ENCODE results near the gene PNPLA7. TPM values are rescaled to one million over a fixed set of nuclear protein-coding genes. Genes with fewer than 3 reads are reported as not detected.
A peak's percentile ranks its signal among the peaks of the same experiment; 100 is the strongest.
"Not testable (repeated sequence)": the region's sequence is repeated elsewhere in the genome, so short reads cannot be mapped to it uniquely, and the experiment has no call there.

Gene PNPLA7
- polyA plus RNA-seq, 1 donor from 2014 or later, result 2.7 TPM

GRCh38 chr9:137519553-137519952 lies 30.6 kb downstream of the PNPLA7 start:
- Mint-ChIP-seq H3K27ac (no peak overlapping the region), H3K4me1 (no peaks in the 10 kb centered on the region), H3K9me3 (no peaks in the 10 kb centered on the region), H3K4me3 (no peak overlapping the region), H3K36me3 (no peaks in the 10 kb centered on the region), H3K27me3 (no peaks in the 10 kb centered on the region)

DNA sequence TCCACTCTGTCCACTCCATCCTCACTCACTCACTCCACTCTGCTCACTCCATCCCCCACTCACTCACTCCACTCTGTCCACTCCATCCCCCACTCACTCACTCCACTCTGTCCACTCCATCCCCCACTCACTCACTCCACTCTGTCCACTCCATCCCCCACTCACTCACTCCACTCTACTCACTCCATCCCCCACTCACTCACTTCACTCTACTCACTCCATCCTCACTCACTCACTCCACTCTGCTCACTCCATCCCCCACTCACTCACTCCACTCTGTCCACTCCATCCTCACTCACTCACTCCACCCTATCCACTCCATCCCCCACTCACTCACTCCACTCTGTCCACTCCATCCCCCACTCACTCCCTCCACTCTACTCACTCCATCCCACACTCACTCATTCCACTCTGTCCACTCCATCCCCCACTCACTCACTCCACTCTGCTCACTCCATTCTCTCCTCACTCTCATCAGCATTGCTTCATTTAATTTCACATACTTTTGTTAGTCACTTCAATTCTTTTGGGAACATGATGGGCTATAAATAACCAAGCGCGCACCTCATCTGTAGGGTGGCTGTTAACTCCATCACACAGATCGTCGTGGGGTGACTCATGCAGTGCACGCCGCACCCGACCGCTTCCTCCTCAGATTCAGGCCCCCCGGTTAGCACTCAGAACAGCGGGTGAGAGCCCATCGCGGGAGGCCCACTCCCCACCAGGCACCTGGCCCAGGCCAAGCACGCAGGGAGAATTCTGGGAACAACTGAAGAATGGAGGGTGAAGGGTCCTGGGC lies 31.3 kb downstream of the PNPLA7 start:
- H3K4me1 Mint-ChIP-seq, H3K27me3 Mint-ChIP-seq, H3K27ac Mint-ChIP-seq, H3K4me3 Mint-ChIP-seq, H3K36me3 Mint-ChIP-seq, H3K9me3 Mint-ChIP-seq: not testable (repeated sequence)

DNA sequence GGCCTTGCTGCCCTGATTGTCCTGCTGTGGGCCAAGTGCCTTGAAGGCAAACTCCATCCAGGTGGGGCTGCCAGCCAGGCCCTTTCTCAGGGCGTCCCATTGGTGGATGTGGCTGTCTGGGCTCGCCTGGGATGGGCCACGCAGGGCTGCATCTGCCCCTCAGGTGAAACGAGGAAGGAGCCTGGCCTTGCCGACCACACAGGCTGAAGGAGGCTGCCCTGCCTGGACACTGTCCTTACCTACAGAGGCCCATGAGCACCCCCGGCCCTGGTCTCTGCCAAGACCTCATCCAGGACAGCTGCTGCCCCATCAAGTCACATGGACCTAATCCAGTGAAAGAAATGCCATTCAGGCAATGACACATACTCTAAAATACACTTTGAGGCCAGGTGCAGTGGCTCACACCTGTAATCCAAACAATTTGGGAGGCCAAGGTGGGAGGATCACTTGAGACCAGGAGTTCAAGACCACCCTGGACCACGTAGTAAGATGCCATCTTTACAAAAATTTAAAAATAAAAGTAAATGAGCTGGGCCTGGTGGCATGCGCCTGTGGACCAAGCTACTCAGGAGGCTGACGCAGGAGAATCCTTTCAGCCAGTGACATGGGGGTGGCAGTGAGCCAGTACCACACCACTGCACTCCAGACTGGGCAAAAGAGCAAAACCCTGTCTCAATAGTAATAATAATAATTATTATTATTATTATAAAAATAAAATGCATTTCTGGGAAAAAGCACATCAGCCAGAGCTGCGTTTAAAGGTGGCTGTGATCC lies 33.9 kb downstream of the PNPLA7 start:
- Mint-ChIP-seq H3K4me1 (peaks cover 4 to 5% (median 4%) of the 10 kb centered on the region in 3 donors), H3K27me3 (no peaks in the 10 kb centered on the region), H3K36me3 (no peaks in the 10 kb centered on the region), H3K4me3 (no peak overlapping the region), H3K9me3 (no peaks in the 10 kb centered on the region), H3K27ac (no peak overlapping the region)

DNA sequence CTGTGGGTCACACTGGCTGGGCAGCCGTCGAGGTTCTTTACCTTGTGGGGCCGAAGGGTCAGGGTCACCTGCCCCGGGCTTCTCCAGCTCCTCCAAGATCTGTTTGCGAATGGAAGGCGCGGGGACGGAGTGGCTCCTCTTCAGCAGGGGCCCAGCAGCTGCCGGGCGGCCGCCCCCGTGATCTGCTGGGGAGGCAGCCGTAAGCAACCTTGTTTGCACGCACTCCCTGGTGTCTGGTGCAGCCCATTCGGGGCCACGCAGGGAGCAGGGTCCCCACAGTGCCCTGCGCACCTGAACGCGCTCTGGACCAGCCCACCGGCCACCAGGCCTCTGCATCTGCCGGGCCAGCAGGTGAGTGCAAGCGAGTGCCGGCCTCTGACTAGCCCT lies 34.9 kb downstream of the PNPLA7 start:
- no peaks in the 10 kb centered on the region for H3K27me3 Mint-ChIP-seq
- H3K4me3 Mint-ChIP-seq, result no peak overlapping the region
- H3K9me3 Mint-ChIP-seq, result no peaks in the 10 kb centered on the region
- H3K36me3 Mint-ChIP-seq, result no peaks in the 10 kb centered on the region
- H3K27ac Mint-ChIP-seq, result no peak overlapping the region
- H3K4me1 Mint-ChIP-seq, result peaks cover 4 to 5% (median 4%) of the 10 kb centered on the region in 3 donors

GRCh38 chr9:137514691-137515337 lies 35.4 kb downstream of the PNPLA7 start:
- no peaks in the 10 kb centered on the region for H3K9me3 Mint-ChIP-seq
- peaks cover 4 to 5% (median 4%) of the 10 kb centered on the region in 3 donors for H3K4me1 Mint-ChIP-seq
- peak overlapping the region in 1 of 4 donors; percentile 82 for H3K4me3 Mint-ChIP-seq
- no peak overlapping the region for H3K27ac Mint-ChIP-seq
- H3K27me3 Mint-ChIP-seq, result no peaks in the 10 kb centered on the region
- H3K36me3 Mint-ChIP-seq, result no peaks in the 10 kb centered on the region

GRCh38 chr9:137513801-137514570 lies 36.2 kb downstream of the PNPLA7 start:
- Mint-ChIP-seq H3K4me3 (peak overlapping the region; percentile 61 to 88 (median 72)), H3K27ac (peak overlapping the region in 1 of 3 donors; percentile 32)
- H3K9me3 Mint-ChIP-seq, H3K4me1 Mint-ChIP-seq, H3K36me3 Mint-ChIP-seq, H3K27me3 Mint-ChIP-seq: not testable (repeated sequence)

GRCh38 chr9:137513136-137513535 lies 37.1 kb downstream of the PNPLA7 start:
- H3K4me1 Mint-ChIP-seq, H3K27me3 Mint-ChIP-seq, H3K27ac Mint-ChIP-seq: not testable (repeated sequence)

DNA sequence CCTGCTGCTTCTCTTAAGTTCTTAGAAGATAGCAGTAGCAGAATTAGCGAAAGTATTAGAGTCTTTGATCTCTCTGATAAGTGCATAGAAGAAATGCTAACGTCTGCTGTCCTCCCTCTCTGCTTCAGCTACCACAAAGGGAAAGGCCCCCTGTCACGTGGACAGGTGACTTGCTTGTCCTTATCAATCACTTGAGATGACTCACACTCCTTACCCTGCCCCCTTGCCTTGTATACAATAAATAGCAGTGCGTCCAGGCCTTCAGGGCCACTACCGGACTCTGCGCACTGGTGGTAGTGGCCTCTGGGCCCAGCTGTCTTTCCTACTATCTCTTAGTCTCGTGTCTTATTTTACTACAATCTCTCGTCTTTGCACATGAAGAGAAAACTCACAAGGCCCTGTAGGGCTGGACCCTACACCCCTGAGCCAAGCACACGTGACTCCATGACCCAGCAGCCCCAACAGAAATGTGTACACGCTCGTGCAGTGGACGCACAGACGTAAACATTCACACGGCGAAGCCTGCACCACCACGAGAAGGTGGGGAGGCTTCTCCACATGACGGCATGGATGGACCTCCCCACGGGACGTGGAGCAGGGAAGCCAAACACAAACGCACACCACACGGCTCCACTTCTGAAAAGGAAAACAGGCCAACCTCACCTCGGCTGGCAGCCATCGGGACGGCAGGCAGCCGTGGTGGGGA lies 38.3 kb downstream of the PNPLA7 start:
- no peaks in the 10 kb centered on the region for H3K27me3 Mint-ChIP-seq
- no peak overlapping the region for H3K27ac Mint-ChIP-seq
- no peaks in the 10 kb centered on the region for H3K36me3 Mint-ChIP-seq

More at GRCh38 chr9:137513136-137513535, 37.1 kb downstream of the PNPLA7 start:
- peak overlapping the region in 2 of 4 donors; percentile 55 to 61 for H3K4me3 Mint-ChIP-seq
- H3K9me3 Mint-ChIP-seq, H3K36me3 Mint-ChIP-seq: not testable (repeated sequence)

DNA sequence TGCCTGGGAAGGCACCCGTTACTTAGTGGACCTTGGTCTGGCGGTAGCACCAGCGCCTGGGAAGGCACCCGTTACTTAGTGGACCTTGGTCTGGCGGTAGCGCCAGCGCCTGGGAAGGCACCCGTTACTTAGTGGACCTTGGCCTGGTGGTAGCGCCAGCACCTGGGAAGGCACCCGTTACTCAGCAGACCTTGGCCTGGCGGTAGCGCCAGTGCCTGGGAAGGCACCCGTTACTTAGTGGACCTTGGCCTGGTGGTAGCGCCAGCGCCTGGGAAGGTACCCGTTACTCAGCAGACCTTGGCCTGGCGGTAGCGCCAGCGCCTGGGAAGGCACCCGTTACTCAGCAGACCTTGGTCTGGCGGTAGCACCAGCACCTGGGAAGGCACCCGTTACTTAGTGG lies 39.1 kb downstream of the PNPLA7 start:
- not testable (repeated sequence) for H3K36me3 Mint-ChIP-seq, H3K27me3 Mint-ChIP-seq, H3K4me1 Mint-ChIP-seq, H3K4me3 Mint-ChIP-seq, H3K9me3 Mint-ChIP-seq, H3K27ac Mint-ChIP-seq

More for the DNA sequence above, 38.3 kb downstream of the PNPLA7 start:
- H3K9me3 Mint-ChIP-seq, result peaks cover 0 to 3% (median 0%) of the 10 kb centered on the region in 3 donors
- peaks cover 4 to 5% (median 4%) of the 10 kb centered on the region in 3 donors for H3K4me1 Mint-ChIP-seq
- no peak overlapping the region for H3K4me3 Mint-ChIP-seq

GRCh38 chr9:137509198-137509597 lies 41.0 kb downstream of the PNPLA7 start:
- H3K9me3 Mint-ChIP-seq, result peaks cover 0 to 3% (median 0%) of the 10 kb centered on the region in 3 donors
- peak overlapping the region in 1 of 3 donors; percentile 78 for H3K27ac Mint-ChIP-seq
- no peaks in the 10 kb centered on the region for H3K36me3 Mint-ChIP-seq
- H3K27me3 Mint-ChIP-seq, result no peaks in the 10 kb centered on the region
- peaks cover 4 to 5% (median 4%) of the 10 kb centered on the region in 3 donors for H3K4me1 Mint-ChIP-seq
- no peak overlapping the region for H3K4me3 Mint-ChIP-seq

- Mint-ChIP-seq H3K4me3 (no peak overlapping the region), H3K9me3 (peaks cover 0 to 6% (median 0%) of the 10 kb centered on the region in 3 donors), H3K27ac (no peak overlapping the region), H3K4me1 (peaks cover 0 to 6% (median 0%) of the 10 kb centered on the region in 3 donors), H3K27me3 (no peaks in the 10 kb centered on the region), H3K36me3 (peaks cover 1% of the 10 kb centered on the region)
Observed at GRCh38 chr9:137506702-137507171, 43.5 kb downstream of the PNPLA7 start.

DNA sequence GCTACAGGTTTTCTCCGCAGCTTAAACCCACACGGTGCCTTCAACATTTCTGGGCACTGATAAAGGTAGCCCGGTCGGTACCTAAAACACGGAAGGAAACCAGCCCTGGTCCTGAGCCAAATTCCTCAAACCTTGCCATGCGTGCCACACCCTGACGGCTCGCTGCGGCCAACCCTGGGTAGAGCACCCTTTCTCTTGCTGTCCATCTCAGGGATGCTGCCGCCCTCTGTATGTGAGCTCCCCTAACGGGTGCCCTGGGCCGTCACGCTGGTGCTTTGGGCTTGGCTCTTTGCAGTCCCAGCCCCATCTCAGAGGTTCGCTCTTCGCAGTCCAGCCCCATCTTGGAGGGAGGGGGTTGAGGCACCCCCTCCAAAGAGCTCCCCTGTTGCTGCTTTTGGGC lies 43.9 kb downstream of the PNPLA7 start:
- Mint-ChIP-seq H3K36me3 (peaks cover 2% of the 10 kb centered on the region), H3K4me3 (peak overlapping the region in 1 of 4 donors; percentile 39)

GRCh38 chr9:137505421-137506140 lies 44.6 kb downstream of the PNPLA7 start:
- no peaks in the 10 kb centered on the region for H3K27me3 Mint-ChIP-seq
- peaks cover 2% of the 10 kb centered on the region for H3K36me3 Mint-ChIP-seq
- H3K4me3 Mint-ChIP-seq, result no peak overlapping the region
- H3K4me1 Mint-ChIP-seq, result peaks cover 0 to 6% (median 0%) of the 10 kb centered on the region in 3 donors
- H3K27ac Mint-ChIP-seq, result no peak overlapping the region
- peaks cover 0 to 8% (median 0%) of the 10 kb centered on the region in 3 donors for H3K9me3 Mint-ChIP-seq

More for the DNA sequence above, 43.9 kb downstream of the PNPLA7 start:
- H3K27ac Mint-ChIP-seq, result no peak overlapping the region
- no peaks in the 10 kb centered on the region for H3K27me3 Mint-ChIP-seq
- H3K4me1 Mint-ChIP-seq, result peaks cover 0 to 6% (median 0%) of the 10 kb centered on the region in 3 donors
- H3K9me3 Mint-ChIP-seq, result peaks cover 0 to 8% (median 0%) of the 10 kb centered on the region in 3 donors

Data from IgD-negative memory B cell (primary cell).